ENCODE measurements around the gene FTO. TPM values are rescaled to one million over a fixed set of nuclear protein-coding genes. Genes with fewer than 3 reads are reported as not detected.

The FTO gene
- total and polyA plus RNA-seq, 2 of the 8 experiments (the other 6 are each of a cell fraction or from before 2014, with no cell fraction given): 34.5 to 59.8 TPM

GRCh38 chr16:53870831-53871230 is 166.9 kb downstream of the FTO start:
- H2BK120ac ChIP-seq (replicated peaks; ENCODE audit: low read depth, low read length): no peak overlapping the region
- H3K4me1 ChIP-seq (replicated peaks in 1 of 4; ENCODE audit: control insufficient read depth in 3 of 4, insufficient read depth in 4 of 4, low read length in 3 of 4): peaks cover 0 to under 1% (median 0%) of the 10 kb centered on the region in 4 experiments; a peak in 1 of 7 replicates
- no peak overlapping the region for H2AK5ac ChIP-seq (ENCODE audit: low read depth, low read length)
- no peak overlapping the region for H3K27ac ChIP-seq (ENCODE audit: low read depth, low read length)
- TF ChIP-seq SP1 (IDR thresholded peaks at IDR 0.05; ENCODE audit: low read depth, low read length) (no peak), SRF (IDR thresholded peaks at IDR 0.05; ENCODE audit: low read depth, low read length) (no peak), BACH1 (IDR thresholded peaks at IDR 0.05; ENCODE audit: low read length) (no peak), POU5F1 (IDR thresholded peaks at IDR 0.05; ENCODE audit: low read depth, low read length) (no peak), CTBP2 (IDR thresholded peaks at IDR 0.05; ENCODE audit: borderline replicate concordance, insufficient read depth, insufficient read length, low read length) (no peak), TCF12 (IDR thresholded peaks at IDR 0.05; ENCODE audit: low read depth, low read length) (no peak), CBX8 (IDR thresholded peaks at IDR 0.05; ENCODE audit: borderline replicate concordance, low read depth, low read length) (no peak), ZNF274 (IDR thresholded peaks at IDR 0.05; ENCODE audit: borderline replicate concordance, extremely low read depth, low read length) (no peak), ATF2 (IDR thresholded peaks at IDR 0.05; ENCODE audit: low read length) (no peak)
- no peak overlapping the region for H2AFZ ChIP-seq (ENCODE audit: low read length)
- no peak overlapping the region for H4K8ac ChIP-seq (ENCODE audit: extremely low read depth, insufficient read depth, low read length)
- DNase-seq (ENCODE audit: low read depth in 1 of 2, low spot score in 2 of 2): no peak
- no peak overlapping the region for H3K18ac ChIP-seq (ENCODE audit: extremely low read depth, low read length)
- no peaks in the 10 kb centered on the region for H3K27me3 ChIP-seq (replicated peaks in 1 of 4; ENCODE audit: control insufficient read depth in 3 of 4, extremely low read depth in 1 of 4, insufficient read depth in 3 of 4, low read length in 3 of 4)
- H3K4ac ChIP-seq (replicated peaks; ENCODE audit: insufficient read length, low read depth, low read length): no peak overlapping the region
- no peaks in the 10 kb centered on the region for H3K23me2 ChIP-seq (ENCODE audit: low read depth, low read length)
- H4K20me1 ChIP-seq (replicated peaks in 1 of 2; ENCODE audit: control insufficient read depth in 1 of 2, insufficient read depth in 2 of 2, low read length in 2 of 2): no peaks in the 10 kb centered on the region
- H3K9ac ChIP-seq (replicated peaks in 1 of 4; ENCODE audit: extremely low read depth in 1 of 4, low read depth in 3 of 4, low read length in 3 of 4): no peak overlapping the region
- H4K5ac ChIP-seq (ENCODE audit: insufficient read length, low read depth, low read length): no peak overlapping the region
- H3K36me3 ChIP-seq (ENCODE audit: control insufficient read depth in 2 of 4, insufficient read depth in 4 of 4, low read length in 3 of 4): no peaks in the 10 kb centered on the region
- no peaks in the 10 kb centered on the region for H3K79me1 ChIP-seq (ENCODE audit: low read depth, low read length)
- no peaks in the 10 kb centered on the region for H3K79me2 ChIP-seq (ENCODE audit: control insufficient read depth in 1 of 2, insufficient read depth in 2 of 2, low read length in 2 of 2)
- no peak overlapping the region for H3K4me3 ChIP-seq (ENCODE audit: extremely low read depth in 1 of 4, insufficient read depth in 2 of 4, low read depth in 3 of 4, low read length in 4 of 4)
- no peak overlapping the region for H2BK20ac ChIP-seq (ENCODE audit: low read length)
- no peak for FAIRE-seq
- H3K56ac ChIP-seq (replicated peaks; ENCODE audit: insufficient read length, low read depth, low read length): no peak overlapping the region
- H3K9me3 ChIP-seq (ENCODE audit: insufficient read depth in 2 of 2, low read depth in 1 of 2, low read length in 1 of 2): 0 out of 4 replicates have a peak, but pooled peaks cover 0 to 2% of the 10 kb centered on the region in 2 experiments
- POLR2A ChIA-PET (ENCODE audit: partially characterized antibody): no interaction called here
- no peak overlapping the region for H2BK5ac ChIP-seq (ENCODE audit: low read depth, low read length)
- no peak overlapping the region for H3K4me2 ChIP-seq (ENCODE audit: insufficient read depth in 1 of 2, low read depth in 2 of 2, low read length in 2 of 2)
- H3K23ac ChIP-seq (ENCODE audit: insufficient read length): no peak overlapping the region
- no peak overlapping the region for H2BK12ac ChIP-seq (ENCODE audit: low read depth, low read length)
- no peak overlapping the region for H4K91ac ChIP-seq (replicated peaks; ENCODE audit: insufficient read length, low read length)
- no peak overlapping the region for H3K14ac ChIP-seq (ENCODE audit: insufficient read length)
- no peak overlapping the region for H2BK15ac ChIP-seq (ENCODE audit: low read length)
- 93% methylated on average over 1 of the region's 1 CpG; no CpG with 5 or more reads in 1 of the 2 experiments for WGBS, 2 experiments (ENCODE audit: extremely low coverage in 1 of 2, insufficient coverage in 1 of 2, insufficient read length in 1 of 2, insufficient replicate concordance in 2 of 2, low coverage in 1 of 2, low lambda C conversion rate in 2 of 2, missing lambda C conversion rate in 1 of 2)
- CTCF ChIA-PET (ENCODE audit: partially characterized antibody): no interaction called here

Measured in H1 (cell line).